ENCODE measurements around the gene FARP1. TPM values are rescaled to one million over a fixed set of nuclear protein-coding genes. Genes with fewer than 3 reads are reported as not detected.

The FARP1 gene
- total and polyA plus RNA-seq, 2 of the 8 experiments (the other 6 are each of a cell fraction or from before 2014, with no cell fraction given) = 24.7 to 104 TPM

GRCh38 chr13:98457053-98457452, 314.2 kb downstream of the FARP1 start (continued):
- no peak for TF ChIP-seq CEBPB (IDR thresholded peaks at IDR 0.05; ENCODE audit: low read depth, low read length)
- no peak for TF ChIP-seq SP2 (IDR thresholded peaks at IDR 0.05; ENCODE audit: low read length)
- no peak for TF ChIP-seq TAF1 (IDR thresholded peaks at IDR 0.05; ENCODE audit: low read depth, low read length)

Measured in H1 (cell line).